HG02970 (cell line): Measurements from ENCODE around the gene ZNF217.
"Not testable (repeated sequence)": the region's sequence is repeated elsewhere in the genome, so short reads cannot be mapped to it uniquely, and the experiment has no call there.

Experiments used
- ATAC-seq: cut with Tn5 transposase; IDR thresholded peaks from one replicate; pipeline ENCODE4 v1.9.1; 2021; ENCODE audit warnings: mild to moderate bottlenecking, moderate library complexity, moderate number of reproducible peaks; ENCODE audit not compliant: unreplicated experiment, low FRiP score

ZNF217 gene

GRCh38 chr20:53593466-53594007, at the start of gene ZNF217:
ZNF217 (minus strand) TSS chr20:53593839; CDS start chr20:53582826, 11,013 bp downstream.
- ATAC-seq = peak; percentile 25

DNA sequence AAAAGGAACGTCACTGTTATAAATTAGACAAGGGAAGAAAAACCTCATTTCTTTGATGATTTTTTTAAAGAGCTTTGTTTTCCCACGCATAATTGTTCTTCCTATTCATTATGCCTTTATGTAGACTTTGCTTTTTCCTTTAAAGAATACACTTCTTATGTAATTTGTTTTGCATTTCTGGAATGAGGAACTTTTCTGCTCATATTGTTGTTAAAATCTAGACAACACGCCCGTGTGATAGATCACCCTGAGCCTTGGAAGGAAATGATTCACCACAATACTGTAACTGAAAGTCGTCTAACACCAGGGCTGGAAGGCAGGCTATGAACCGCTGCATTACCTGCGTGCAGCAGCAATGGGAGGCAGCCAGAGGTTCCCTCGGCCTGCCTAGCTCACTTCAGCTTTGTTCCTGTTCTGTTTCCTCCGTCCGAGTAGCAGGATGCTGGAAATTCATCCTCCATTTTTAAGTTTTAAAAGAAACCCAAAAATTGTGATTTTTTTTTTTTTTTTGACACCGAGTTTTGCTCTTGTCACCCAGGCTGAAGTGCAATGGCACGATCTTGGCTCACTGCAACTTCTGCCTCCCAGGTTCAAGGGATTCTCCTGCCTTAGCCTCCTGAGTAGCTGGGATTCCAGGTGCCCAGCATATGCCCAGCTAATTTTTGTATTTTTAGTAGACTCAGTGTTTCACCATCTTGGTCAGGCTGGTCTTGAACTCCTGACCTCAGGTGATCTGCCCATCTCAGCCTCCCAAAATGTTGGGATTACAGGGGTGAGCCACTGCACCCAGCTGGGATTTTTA, 49.6 kb upstream of the ZNF217 start:
- ATAC-seq = peak; percentile 73

DNA sequence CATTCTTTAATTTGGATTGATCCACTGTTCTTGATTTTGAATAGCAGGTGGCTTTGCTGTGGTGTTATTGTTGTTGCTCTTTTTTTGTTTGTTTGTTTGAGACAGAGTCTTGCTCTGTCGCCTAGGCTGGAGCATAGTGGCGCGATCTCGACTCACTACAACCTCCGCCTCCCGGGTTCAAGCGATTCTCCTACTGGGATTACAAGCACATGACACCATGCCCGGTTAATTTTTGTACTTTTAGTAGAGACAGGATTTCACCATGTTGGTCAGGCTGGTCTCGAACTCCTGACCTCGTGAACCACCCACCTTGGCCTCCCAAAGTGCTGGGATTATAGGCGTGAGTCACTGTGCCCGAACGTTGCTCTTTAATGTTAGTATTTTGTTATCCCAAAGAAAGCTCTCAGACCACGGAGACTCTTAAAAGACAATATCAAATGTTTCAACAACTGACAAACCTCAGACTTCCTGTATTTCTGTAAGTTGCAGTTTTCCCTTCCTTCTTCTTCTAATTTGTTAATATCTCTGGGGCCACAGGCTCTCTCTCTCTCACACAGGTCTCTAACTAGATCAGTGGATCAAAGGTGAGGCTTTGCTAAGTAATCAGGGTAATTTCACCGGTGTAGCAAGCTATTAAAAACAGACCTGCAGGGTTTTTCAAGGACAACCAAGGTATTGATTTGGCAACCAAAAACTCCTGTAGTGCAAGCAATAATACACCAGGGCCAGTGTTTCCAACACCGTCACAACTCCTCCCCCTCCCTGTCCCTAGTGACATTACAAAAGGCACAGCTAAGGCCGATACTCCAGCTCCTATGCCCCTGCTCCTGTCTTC, 48.8 kb upstream of the ZNF217 start:
- no peak for ATAC-seq

GRCh38 chr20:53639647-53640440, 46.2 kb upstream of the ZNF217 start:
- ATAC-seq = no peak

DNA sequence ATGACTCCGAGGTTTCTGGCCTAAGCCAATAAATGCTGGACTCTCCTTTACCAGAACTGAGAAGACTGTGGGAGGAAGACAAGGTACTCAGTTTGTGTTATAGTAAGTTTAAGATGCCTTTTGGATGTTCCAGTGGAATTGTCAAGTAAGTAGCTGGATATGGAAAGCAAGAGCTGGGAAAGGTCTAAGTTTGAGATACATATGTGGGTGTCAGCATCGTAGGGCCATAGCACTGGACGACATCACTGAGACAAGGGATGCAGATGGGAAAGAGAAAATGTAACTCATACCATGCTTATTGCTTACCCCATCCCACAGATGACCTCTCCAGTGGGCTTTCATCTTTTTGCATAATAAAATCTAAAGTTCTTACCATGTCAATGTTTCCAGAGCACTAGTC, 45.5 kb upstream of the ZNF217 start:
- ATAC-seq = no peak

DNA sequence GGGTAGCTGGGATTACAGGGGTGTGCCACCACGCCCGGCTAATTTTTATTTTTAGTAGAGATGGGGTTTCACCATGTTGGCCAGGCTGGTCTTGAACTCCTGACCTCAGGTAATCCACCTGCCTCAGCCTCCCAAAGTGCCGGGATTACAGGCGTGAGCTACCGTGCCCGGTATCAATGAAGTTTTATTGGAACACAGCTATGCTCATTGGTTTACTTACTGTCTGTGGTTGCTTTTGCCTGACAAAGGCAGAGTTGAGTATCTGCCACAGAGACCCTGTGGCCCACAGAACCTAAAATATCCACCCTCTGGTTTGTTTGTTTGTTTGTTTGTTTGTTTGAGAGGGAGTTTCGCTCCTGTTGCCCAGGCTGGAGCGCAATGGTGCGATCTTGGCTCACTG, 43.7 kb upstream of the ZNF217 start:
- not testable (repeated sequence) for ATAC-seq

GRCh38 chr20:53636540-53637097, 43.0 kb upstream of the ZNF217 start:
- ATAC-seq = no peak

DNA sequence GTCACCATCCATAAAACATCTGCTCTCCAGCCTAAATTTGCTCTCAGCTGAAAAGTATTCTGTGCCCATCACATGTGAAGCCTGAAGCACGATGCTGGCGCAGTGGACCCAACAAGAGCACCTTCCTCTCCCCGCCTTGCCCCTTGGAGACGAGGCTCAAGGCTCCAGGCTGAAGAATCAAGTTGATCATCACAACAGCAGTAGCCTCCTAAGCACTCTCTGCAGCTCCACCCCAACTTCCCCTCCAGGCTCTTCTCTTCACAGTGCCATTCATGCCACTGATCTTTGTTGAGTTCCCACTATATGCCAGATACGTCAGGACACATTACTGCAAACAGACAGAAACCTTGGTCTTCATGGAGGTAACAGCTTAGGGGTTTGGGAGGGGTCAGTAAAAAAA, 41.6 kb upstream of the ZNF217 start:
- no peak for ATAC-seq

GRCh38 chr20:53631909-53632662, 38.4 kb upstream of the ZNF217 start:
- no peak for ATAC-seq

- no peak for ATAC-seq
These were observed 35.8 kb upstream of the ZNF217 start for GRCh38 chr20:53629436-53629835.

GRCh38 chr20:53628758-53629157, 35.1 kb upstream of the ZNF217 start:
- ATAC-seq = not testable (repeated sequence)

DNA sequence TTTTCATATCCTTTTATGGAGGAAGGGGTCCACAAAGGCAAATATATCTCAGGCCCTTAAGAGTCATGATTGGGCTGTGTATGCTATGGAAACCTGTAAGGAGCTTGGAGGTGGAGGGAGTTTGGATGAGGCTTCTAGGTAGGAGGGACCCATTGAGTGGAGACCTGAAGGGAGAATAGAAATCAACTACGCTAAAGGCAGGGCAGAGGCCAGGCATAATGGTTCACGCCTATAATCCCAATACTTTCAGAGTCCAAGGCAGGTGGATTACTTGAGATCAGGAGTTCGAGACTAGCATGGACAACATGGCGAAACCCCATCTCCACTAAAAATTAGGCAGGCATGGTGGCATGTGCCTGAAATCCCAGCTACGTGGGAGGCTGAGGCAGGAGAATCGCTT, 34.4 kb upstream of the ZNF217 start:
- ATAC-seq = no peak

- ATAC-seq = not testable (repeated sequence)
These were observed 33.4 kb upstream of the ZNF217 start for GRCh38 chr20:53627001-53627400.

- no peak for ATAC-seq
These were observed 32.9 kb upstream of the ZNF217 start for GRCh38 chr20:53626584-53626983.

DNA sequence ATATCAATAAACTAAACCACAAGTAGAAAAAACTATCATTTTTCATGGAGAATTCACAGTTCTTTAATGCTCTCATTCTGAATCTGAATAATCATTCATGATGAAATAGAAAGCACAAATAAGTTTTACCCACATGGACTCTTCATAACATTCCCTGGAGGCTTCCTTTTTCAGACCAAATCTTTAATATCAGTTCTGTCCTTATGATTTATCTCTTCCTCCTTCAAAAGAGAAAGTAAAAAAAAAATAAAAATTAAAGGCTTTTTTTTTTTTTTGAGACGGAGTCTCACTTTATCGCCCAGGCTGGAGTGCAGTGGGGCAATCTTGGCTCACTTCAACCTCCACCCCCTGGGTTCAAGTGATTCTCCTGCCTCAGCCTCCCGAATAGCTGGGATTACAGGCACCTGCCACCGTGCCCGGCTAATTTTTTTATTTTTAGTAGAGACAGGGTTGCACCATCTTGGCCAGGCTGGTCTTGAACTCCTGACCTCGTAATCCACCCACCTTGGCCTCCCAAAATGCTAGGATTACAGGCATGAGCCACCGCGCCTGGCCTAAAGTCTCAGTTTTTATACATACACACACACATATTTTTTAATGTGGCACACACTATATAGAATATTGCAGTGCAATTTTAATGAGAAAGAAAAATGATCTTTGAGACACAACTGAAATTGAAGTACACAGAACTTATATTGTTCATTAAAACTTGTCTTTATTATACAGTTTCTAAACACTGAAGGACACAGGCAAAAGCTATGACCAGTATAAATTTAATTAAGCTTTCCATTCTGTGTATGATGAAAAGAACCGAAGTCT, 31.9 kb upstream of the ZNF217 start:
- ATAC-seq = no peak

DNA sequence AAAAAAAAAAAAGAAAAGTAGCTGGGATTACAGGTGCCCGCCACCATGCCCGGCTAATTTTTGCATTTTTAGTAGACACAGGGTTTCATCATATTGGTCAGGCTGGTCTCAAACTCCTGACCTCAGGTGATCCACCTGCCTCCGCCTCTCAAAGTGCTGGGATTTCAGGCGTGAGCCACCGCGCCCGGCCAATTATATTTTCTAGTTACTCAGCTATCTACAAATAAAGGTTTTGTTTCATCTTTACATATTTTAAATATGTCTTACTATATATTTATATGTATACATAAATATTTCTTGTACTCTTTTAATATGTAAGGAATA, 31.2 kb upstream of the ZNF217 start:
- ATAC-seq = not testable (repeated sequence)

- no peak for ATAC-seq
These were observed 30.0 kb upstream of the ZNF217 start for GRCh38 chr20:53623454-53624211.

- no peak for ATAC-seq
These were observed 29.5 kb upstream of the ZNF217 start for GRCh38 chr20:53623134-53623453.
